Embryonic facial prominence (tissue), 1 donor: ENCODE data around the gene RAB6A.
A peak's percentile ranks its signal among the peaks of the same experiment; 100 is the strongest.
"Not testable (repeated sequence)": the region's sequence is repeated elsewhere in the genome, so short reads cannot be mapped to it uniquely, and the experiment has no call there.

Experiments
- DNase-seq: peaks from one replicate; pipeline ENCODE4 v3.0.0-alpha.2; 2016; ENCODE audit errors: extremely low spot score

RAB6A gene

GRCh38 chr11:73726825-73727224 is 34.0 kb downstream of the RAB6A start:
- DNase-seq: no peak

GRCh38 chr11:73717136-73717535 is 43.7 kb downstream of the RAB6A start:
- no peak for DNase-seq

GRCh38 chr11:73716153-73717056 is 44.5 kb downstream of the RAB6A start:
- DNase-seq: no peak

GRCh38 chr11:73715541-73715940 is 45.3 kb downstream of the RAB6A start:
- no peak for DNase-seq

GRCh38 chr11:73710964-73711363 is 49.9 kb downstream of the RAB6A start:
- DNase-seq: no peak

GRCh38 chr11:73705053-73705452 is 55.8 kb downstream of the RAB6A start:
- no peak for DNase-seq

- no peak for DNase-seq
These were observed 66.9 kb downstream of the RAB6A start for GRCh38 chr11:73693899-73694525.

- no peak for DNase-seq
These were observed 80.2 kb downstream of the RAB6A start for GRCh38 chr11:73680687-73681086.

GRCh38 chr11:73676552-73676951 is 84.3 kb downstream of the RAB6A start:
- not testable (repeated sequence) for DNase-seq

- DNase-seq: no peak
These were observed 89.2 kb downstream of the RAB6A start for GRCh38 chr11:73671701-73672100.

GRCh38 chr11:73670808-73671207 is 90.1 kb downstream of the RAB6A start:
- DNase-seq: no peak

GRCh38 chr11:73667891-73668290 is 93.0 kb downstream of the RAB6A start:
- no peak for DNase-seq

- DNase-seq: no peak
These were observed 96.0 kb downstream of the RAB6A start for GRCh38 chr11:73664877-73665276.

- DNase-seq: no peak
These were observed 97.0 kb downstream of the RAB6A start for GRCh38 chr11:73663604-73664495.

- no peak for DNase-seq
These were observed 98.3 kb downstream of the RAB6A start for GRCh38 chr11:73662445-73663157.

GRCh38 chr11:73661035-73661628 is 99.7 kb downstream of the RAB6A start:
- peak; percentile 64 for DNase-seq

GRCh38 chr11:73660497-73661034 is 100.3 kb downstream of the RAB6A start:
- no peak for DNase-seq

- no peak for DNase-seq
These were observed 100.9 kb downstream of the RAB6A start for GRCh38 chr11:73659961-73660360.

- no peak for DNase-seq
These were observed 103.9 kb downstream of the RAB6A start for GRCh38 chr11:73656985-73657384.

GRCh38 chr11:73655686-73656085 is 105.2 kb downstream of the RAB6A start:
- no peak for DNase-seq
